ENCODE measurements around the gene MLC1.

Gene MLC1

GRCh38 chr22:50070366-50070765 is 14.9 kb downstream of the MLC1 start:
- no peak for TF ChIP-seq CTCF (IDR thresholded peaks at IDR 0.05; ENCODE audit: unreplicated experiment in 3 of 3)
- H3K27ac Mint-ChIP-seq, result no peak overlapping the region
- peaks cover 14% of the 10 kb centered on the region for H3K27me3 Mint-ChIP-seq (ENCODE audit: low read depth)
- H3K4me1 Mint-ChIP-seq, result peaks cover 5% of the 10 kb centered on the region
- H3K9me3 Mint-ChIP-seq, result no peaks in the 10 kb centered on the region
- H3K36me3 Mint-ChIP-seq (ENCODE audit: low read depth), result no peaks in the 10 kb centered on the region
- no peak overlapping the region for H3K4me3 Mint-ChIP-seq

GRCh38 chr22:50068096-50068495 is 17.1 kb downstream of the MLC1 start:
- Mint-ChIP-seq H3K4me3 (no peak overlapping the region), H3K27me3 (ENCODE audit: low read depth) (peaks cover 17% of the 10 kb centered on the region), H3K9me3 (no peaks in the 10 kb centered on the region), H3K36me3 (ENCODE audit: low read depth) (no peaks in the 10 kb centered on the region), H3K4me1 (peaks cover 6% of the 10 kb centered on the region), H3K27ac (no peak overlapping the region)
- TF ChIP-seq CTCF (IDR thresholded peaks at IDR 0.05; ENCODE audit: unreplicated experiment in 3 of 3), result no peak

- no peaks in the 10 kb centered on the region for H3K9me3 Mint-ChIP-seq
- no peaks in the 10 kb centered on the region for H3K36me3 Mint-ChIP-seq (ENCODE audit: low read depth)
- H3K27me3 Mint-ChIP-seq (ENCODE audit: low read depth), result peaks cover 23% of the 10 kb centered on the region
- no peak for TF ChIP-seq CTCF (IDR thresholded peaks at IDR 0.05; ENCODE audit: unreplicated experiment in 3 of 3)
- no peak overlapping the region for H3K27ac Mint-ChIP-seq
- H3K4me1 Mint-ChIP-seq, result peaks cover 6% of the 10 kb centered on the region
- no peak overlapping the region for H3K4me3 Mint-ChIP-seq
Measured at GRCh38 chr22:50067244-50067643, 18.0 kb downstream of the MLC1 start.

- Mint-ChIP-seq H3K27ac (peak overlapping the region in 1 of 3 experiments; percentile 54), H3K9me3 (no peaks in the 10 kb centered on the region), H3K36me3 (ENCODE audit: low read depth) (no peaks in the 10 kb centered on the region), H3K4me3 (no peak overlapping the region), H3K27me3 (ENCODE audit: low read depth) (peaks cover 28% of the 10 kb centered on the region), H3K4me1 (peaks cover 27% of the 10 kb centered on the region)
- TF ChIP-seq CTCF (IDR thresholded peaks at IDR 0.05; ENCODE audit: unreplicated experiment in 3 of 3), result no peak
Measured at GRCh38 chr22:50064453-50064852, 20.8 kb downstream of the MLC1 start.

- Mint-ChIP-seq H3K36me3 (ENCODE audit: low read depth) (no peaks in the 10 kb centered on the region), H3K4me1 (peaks cover 33% of the 10 kb centered on the region), H3K9me3 (no peaks in the 10 kb centered on the region), H3K27me3 (ENCODE audit: low read depth) (peaks cover 32% of the 10 kb centered on the region), H3K27ac (peak overlapping the region in 1 of 3 experiments; percentile 54), H3K4me3 (no peak overlapping the region)
- no peak for TF ChIP-seq CTCF (IDR thresholded peaks at IDR 0.05; ENCODE audit: unreplicated experiment in 3 of 3)
Measured at GRCh38 chr22:50063589-50064393, 21.4 kb downstream of the MLC1 start.
